Hematopoietic multipotent progenitor cell treated with erythropoietin and hydrocortisone succinate and interleukin-3 and kit ligand, for 15 days (in vitro differentiated cells): Measurements from ENCODE around the gene ALDH1A3.
"Not testable (repeated sequence)": the region's sequence is repeated elsewhere in the genome, so short reads cannot be mapped to it uniquely, and the experiment has no call there.

Experiments used
- DNase-seq: peaks from one replicate; pipeline ENCODE4 v3.0.0-alpha.2; 2015; ENCODE audit warnings: low spot score

The ALDH1A3 gene

DNA sequence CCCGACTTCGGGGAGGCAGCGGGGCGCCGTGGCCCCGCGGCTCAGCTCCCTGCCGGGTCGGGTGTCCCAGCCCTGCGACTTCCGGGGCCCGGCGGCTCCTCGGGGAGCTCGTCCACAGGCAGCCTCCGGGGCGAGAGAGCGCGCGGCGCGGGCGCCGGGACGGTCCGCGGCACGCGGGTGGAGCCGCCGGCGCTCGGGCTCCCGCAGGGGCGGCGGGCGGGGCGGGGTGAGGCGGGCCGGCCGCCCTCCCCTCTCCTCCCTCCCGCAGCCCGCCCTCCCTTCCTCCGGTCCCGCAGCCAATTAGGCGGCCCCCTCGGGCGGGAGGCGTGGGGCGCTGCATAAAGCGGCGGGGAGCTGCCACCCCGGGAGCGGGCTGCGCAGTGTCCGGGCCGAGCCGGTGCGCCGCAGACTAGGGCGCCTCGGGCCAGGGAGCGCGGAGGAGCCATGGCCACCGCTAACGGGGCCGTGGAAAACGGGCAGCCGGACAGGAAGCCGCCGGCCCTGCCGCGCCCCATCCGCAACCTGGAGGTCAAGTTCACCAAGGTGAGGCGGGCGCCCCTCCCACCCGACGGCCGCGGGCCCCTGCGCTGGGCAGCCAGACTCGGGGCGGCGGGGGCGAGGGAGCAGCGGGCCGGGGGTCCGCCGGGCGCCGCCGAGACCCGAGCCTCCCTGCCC, at the start of gene ALDH1A3:
TSS of gene ALDH1A3 (plus strand) at position 368 of the 675 bp plus-strand sequence. CDS start at position 445, 77 bp downstream.
- no peak for DNase-seq

DNA sequence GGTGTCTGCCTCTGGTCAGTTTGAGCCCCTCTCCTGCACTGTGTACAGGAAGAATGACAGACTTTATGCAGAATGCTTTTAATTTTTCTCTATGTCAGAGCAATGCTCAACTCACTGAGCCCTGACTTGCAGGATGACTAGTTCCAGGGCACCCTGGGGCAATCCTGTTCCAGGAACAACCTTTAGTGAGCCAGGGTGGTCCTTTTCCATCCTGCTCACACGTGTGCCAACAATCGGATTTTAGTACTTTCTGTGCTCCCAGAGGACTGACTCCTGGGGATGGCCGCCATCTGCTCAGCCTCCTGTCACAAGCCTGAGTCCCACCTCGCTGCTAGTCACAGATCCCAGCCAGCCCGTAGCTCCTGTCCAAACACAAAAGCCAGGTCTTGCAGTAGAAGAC, 48.2 kb upstream of the ALDH1A3 start:
- no peak for DNase-seq

DNA sequence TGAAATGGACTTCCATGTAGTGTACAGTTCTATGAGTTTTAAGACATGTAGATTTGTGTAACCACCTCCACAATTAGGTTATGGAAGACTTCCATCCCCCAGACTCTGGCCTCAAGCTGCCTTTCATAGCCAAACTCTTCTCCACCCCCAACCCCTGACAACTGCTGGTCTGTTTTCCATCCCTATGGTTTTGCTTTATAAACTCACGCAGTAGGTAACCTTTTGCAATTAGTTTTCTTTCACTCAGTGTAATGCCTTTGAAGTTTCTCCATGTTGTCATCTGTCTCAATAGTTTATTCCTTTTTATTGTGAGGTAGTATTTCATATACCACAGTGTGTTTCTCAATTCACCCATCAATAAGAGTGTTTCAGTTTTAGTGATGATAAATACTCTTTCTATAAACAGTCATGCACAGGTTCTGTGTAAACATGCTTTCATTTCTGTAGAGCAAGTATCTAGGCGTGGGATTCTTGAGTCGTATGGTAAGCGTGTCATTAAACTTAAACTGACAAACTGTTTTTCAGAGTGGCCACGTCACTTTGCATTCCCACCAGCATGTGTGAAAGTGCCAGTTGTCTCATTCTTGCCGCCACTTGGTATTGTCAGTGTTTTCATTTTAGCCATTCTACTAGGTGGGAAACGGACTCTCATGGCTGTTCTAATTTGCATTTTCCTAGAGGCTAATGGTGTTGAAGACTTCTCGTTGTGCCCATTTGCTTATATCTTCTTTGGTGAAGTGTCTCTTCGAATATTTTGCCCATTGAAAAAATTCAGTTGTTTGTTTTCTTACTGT, 47.3 kb upstream of the ALDH1A3 start:
- no peak for DNase-seq

DNA sequence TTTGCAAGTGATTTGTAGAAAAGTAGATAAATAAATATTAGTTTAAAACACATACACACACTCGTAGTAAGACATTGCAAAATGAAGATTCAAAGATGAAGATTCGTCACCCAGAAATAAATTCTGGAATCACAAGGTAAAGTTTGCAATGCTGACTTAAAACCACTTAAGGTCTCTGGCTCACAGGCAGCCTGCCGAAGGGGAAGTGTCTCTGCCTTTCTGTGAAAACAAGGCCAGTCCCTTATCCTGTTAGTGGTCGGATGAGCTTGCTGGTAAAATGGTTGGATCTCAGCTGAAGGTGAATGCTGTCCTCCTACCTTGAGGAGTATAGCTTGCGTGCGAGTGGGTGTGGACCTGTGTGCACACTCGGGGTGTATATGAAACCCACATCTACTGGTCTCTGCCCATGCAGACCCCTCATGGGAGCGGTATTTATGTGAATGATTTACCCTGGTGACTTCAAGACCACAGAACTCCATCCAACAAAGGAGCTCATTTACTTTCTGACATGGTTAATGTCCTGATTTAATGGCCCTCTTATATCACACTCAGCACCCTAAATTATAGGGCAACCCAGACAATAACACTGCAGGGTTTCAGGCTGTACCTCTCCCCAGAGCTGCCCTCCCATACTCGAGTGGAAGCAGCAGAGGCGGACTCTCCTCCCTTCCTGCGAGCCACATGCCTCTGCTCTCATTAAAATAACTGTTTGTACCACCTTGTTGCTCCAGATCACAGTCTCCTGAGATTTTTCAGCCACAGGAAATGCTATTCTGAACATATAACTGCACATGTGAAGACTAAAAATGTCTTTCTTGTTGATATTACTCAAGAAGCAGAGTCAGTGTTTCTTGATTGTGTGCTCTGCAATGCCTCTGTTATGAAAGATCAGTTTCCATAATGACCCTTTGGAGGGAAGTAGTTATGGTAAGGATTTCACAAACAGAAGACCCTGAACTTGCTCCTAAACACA, 45.9 kb upstream of the ALDH1A3 start:
- no peak for DNase-seq

DNA sequence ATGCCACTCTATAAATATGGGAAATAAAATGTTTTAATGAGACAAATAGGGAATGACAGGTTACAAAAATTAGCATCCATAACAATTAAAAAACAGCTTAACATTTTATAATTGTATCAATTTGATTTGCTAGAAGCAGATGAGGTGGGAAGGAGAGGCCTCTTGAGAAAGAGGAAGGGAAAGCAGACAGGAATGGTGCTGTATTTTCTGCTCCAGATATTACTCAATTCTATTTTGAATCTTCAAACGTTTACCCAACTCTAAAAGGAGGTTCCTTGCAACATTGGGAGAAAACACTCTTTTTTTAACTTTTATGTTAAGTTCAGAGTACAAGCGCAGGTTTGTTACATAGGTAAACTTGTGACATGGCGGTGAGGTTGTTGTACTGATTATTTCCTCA, 44.9 kb upstream of the ALDH1A3 start:
- DNase-seq, result no peak

DNA sequence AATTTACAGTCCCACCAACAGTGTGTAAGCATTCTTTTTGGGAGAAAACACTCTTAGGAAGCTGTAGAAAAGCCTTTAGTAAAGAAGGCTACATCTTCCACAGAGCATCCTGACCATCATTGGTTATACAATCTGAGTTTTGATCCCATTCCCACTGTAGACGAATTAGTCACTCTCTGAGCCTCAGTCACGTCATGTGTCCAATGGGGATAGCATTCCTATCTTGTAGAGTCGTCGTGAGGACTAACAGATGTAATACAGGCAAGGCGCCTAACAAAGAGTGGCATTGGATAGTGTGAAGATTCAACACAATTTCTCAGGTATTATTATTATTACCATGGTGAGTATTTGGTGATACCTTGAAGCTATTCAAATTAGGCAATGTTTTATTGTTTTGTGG, 44.0 kb upstream of the ALDH1A3 start:
- DNase-seq, result no peak

DNA sequence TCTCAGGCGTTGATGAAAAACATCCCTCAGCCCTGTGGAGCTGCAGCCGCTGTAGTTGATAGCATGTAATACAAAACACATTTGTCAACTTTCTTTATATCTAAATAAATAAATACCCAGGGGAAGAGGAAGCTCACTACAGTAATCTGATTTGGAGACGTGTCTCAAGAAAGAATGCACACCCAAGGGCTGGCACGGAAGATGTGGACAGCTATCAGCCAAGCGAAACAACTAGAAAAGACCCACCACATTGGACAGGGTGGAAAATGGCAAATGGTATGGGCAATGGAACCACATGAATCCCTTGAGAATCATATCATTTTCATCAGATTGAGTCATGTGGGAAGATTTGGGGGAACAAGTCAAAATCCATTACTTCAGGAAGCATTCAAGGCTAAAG, 43.1 kb upstream of the ALDH1A3 start:
- no peak for DNase-seq

DNA sequence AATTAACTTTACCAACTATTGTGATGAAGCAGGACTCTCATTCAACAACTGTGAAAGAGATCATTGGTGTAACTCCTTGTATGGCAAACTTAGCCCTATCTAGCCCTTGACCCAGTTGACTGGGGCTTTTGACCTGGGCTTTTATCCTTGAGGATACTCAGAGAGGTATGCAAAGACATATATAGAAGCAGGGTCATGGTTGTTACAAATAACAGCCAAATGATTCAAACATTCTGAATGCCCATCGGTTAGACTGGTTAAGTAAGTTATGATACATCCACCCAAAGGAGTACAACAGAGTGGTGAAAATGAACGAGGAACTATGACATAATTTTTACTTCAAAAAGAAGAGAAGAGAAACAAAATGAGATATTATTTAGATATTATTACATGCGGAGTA, 38.2 kb upstream of the ALDH1A3 start:
- no peak for DNase-seq

DNA sequence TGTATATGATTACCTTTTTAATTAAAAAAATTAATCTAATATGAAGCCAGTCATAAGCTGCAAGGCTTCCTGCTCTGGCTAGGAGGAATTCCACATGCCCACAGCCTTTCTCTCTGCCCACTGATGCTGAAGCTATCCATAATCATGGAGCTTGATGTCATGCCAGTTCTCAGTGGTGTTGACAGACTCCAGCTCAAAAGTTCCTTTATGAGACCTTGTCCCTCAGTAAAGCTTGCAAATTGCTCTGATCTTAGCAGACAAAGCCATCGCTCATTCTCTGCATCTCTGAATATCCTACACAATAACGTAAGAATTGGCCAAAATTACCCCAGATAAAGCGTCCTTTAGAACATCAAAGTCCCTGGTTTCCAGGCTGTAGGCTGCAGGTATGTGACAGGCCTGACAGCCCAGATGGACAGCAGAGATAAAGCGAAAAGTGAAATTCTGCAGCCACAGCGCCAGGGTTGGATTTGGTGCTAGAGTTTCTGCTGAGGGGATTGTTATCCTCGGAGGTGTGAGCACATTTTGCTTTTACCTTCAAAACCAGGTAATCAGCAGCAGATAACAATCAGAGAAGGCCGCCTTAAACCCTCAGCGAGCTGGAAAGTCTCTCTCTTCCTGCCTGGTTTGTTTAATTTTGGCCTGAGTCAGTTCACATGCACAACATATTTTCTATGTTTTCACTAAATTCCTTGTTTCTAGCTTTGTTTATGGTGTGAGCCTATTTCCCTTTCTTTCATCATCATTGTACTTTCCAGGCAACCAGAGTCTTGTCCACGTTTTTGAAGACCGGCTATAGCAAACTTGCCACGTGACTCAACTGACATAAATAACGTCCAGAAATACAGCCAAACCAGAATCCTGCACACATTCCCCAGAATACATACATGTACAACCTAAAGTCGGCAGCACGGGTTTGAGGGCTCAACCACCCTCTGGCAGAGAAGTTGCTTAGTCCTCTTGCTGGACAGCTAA, 36.6 kb upstream of the ALDH1A3 start:
- DNase-seq, result no peak

DNA sequence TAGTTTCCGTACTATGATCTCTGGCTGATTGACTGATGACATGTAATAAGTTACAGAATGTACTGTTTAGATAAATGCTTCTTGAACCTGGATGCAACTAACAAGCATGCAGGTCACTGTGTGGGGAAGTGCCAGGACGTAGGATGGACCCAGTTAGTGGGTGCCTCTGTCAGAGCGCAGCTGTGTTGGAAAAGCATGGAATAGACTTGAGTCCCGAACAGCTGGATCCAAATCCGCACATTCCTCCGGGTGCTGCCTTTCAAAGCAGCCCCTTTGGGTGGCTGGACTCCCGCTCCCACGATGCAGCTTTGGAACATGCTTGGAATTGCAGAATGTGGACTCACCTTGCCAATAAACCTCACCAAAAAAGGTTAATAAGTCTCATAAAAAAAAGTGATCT, 35.5 kb upstream of the ALDH1A3 start:
- no peak for DNase-seq

DNA sequence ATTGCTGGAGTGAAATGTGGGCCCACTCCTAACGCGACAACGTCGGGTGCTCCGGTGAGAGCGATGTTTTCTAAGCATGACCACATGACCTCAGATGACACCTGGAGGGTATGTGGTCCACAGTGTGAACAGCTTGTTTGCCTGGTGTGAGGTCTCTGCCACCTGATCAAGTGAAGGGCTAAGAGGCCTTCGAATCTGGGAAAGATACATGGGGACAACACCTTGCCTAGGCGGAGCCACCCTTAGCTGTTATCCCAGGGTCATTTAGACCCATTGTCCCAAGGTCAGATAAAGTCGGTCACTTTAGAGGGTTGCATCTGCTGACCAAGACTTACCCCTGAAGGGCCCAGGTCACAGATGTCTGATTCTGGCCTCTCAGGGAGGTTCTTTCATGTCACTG, 34.9 kb upstream of the ALDH1A3 start:
- no peak for DNase-seq

DNA sequence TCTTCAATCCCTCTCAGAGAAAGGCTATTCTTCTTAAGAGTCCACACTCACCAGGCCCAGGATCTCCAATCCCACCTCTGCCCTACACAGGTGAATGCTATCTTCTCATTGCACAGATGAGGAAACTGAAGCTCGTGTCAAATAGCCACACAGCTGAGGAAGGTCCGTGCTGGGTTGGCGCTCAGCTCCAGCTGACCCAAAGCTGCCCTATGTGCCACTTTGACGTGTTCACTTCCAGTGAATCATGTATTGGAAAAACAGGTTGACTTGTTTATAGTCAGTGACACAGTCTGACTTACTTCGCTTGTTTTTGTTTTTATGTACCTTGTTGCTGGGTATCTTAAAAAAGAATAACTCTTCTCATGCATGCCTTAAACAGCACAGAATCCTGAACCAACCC, 32.4 kb upstream of the ALDH1A3 start:
- no peak for DNase-seq

DNA sequence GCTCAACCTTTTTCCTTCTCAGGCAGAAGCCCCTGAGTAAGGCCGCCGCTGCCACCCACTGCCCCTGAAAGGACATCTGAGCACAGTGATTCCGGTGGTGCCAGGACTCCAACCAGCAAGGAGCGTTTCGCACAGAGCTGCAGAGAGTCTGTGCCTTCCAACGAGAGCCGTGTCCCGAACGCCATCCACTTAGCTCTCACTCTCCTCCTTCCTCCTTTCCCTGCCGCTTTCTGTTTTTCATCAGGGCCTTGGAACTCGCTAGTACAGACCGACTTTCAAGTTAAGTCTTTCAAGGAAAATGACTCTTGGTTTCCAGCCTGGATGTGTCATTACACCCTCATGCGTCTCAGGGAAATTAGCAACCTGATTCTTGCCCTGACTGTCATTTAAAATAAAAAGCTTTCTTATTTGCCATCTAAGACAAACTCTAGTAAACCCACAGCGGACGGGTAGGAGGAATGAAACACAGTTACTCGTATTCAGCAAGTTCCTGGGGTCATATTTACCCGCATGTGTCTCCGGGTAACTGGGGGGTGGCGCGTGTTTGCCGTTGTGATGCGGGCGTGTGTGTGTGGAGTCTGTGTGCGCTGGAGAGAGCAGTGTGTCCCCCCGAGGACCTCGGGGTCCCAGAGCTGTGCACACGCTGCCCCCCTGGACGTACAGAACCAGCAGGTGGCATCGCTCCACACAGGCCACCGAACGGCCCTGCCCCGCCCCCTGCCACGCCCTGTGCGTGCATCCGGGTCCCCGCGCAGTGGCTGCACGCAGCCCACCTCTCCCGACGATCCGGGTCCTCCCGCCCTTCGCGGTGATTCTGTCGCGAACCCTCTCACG, 30.4 kb upstream of the ALDH1A3 start:
- no peak for DNase-seq

DNA sequence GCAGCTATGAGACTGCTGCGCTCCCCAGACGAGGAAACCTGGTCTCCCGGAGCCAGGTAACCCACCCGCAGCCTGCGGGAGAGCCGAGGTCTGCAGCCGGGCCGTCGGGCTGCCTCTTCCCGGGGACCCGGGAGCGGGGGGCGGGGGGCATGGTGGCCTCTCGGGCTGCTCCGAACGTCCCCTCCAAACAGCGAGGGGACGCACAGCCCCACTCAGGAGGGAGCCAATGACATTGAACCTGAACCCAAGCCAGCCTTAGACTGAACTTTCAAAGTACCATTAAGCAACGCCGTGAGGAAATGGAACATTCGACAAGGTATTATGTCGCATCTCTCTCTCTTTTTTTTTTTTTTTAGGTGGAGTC, 29.8 kb upstream of the ALDH1A3 start:
- no peak for DNase-seq

DNA sequence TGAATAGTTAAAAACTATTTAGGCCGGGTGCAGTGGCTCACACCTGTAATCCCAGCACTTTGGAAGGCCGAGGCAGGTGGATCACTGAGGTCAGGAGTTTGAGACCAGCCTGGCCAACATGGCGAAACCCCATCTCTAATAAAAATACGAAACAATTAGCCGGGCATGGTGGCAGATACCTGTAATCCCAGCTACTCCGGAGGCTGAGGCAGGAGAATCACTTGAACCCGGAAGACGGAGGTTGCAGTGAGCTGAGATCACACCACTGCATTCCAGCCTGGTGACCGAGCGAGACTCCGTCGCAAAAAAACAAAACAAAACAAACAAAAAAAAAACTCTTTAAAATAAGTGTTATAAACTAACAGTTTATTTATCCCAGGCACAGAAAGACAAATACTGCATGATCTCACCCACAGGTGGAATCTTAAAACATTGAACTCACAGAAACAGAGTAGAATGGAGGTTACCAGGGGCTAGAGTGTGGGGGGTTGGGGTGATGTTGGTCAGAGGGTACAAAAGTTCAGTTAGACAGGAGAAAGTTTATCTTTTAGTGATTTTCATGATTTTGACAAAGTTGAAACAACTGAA, 28.1 kb upstream of the ALDH1A3 start:
- not testable (repeated sequence) for DNase-seq

DNA sequence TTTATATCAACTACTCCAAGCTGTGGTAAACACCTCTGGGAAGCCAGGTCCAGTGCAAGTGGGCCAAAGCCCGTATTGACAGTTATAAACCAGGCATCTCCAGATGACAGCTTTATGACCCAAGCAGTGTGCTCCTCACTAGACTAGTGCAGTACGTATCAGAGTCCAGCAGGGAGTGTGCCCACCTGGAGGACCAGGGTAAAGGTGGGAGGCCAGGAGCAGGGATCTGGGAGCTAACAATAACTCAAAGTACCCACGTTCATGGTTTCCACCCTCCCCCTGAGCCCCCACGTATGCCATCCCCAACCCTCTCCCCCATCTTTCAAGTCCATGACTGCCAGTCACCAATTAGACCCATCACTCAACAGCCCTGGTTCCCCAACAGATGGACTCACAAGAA, 27.0 kb upstream of the ALDH1A3 start:
- no peak for DNase-seq

DNA sequence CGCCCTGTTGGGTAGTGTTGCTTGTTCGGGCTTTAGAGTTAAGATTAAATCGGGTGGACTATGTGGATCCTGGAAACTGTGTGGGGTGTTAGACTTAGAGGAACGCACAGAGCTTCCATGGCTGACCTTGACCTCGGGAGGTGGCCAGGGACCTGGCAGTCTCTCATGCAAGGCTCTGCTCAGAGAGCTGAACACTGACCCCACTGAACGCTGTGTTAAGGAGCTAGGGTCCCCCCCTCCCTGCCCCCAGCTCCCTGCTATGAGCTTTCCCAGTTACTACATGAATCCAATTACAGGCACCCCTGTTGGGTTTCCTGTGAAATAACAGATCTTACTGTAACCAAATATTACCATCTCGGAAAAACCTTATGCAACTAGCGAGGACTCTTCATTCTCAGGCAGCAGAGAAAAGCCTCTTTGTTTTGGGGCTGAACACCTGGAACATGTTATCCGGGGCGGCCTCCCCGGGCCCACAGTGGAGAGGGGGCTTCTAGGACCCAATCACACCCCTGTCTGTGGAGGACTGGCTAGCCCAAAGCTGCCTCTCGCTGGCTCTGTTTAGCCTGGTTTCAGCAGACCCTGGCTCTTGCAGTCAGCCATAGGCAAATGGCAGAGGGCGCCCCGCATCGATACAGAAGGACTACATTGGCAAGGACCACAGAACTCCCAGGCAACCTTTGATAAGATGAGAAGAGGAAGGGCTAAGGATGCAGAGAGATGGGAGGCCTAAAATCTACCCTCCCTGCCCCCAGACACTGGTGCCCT, 25.8 kb upstream of the ALDH1A3 start:
- DNase-seq, result no peak

DNA sequence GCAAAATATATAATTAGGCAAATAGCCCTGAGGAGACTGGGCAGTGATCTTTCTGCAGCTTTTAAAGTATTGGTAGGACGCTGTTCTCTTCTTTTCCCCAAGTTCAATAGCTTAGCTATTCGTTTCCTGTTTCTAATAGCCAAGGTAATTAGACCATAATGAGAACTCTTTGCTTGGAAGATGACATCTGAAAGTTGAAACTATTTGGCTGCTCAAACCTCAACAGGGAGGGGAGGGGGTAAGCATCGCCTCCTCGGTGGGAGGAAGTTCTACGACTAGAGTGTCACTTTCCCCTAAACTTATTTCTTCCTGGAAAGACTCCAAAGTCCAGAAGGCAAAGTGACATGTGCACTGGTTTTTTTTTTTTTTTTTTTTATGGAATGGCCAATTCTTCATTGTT, 22.8 kb upstream of the ALDH1A3 start:
- DNase-seq, result no peak

DNA sequence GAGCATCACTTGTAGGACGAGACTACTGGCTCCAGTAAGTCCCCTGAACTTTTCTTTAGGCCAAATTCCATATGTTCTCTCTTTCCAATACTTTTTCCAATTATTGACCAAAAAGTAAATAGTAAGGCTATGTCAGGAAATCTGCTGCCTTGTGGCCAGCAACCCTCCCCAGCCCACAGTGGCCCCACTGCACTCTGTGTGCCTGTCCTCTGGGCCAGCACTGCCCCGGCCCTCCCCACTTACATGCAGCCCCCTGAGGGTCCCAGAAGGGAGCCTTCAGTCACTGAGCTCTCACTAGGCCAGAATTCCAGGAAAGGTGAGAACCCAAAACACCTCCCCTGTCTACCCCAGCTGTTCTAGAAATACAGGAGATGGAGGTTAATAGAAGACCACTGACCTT, 21.3 kb upstream of the ALDH1A3 start:
- no peak for DNase-seq
